ENCODE measurements around the gene HIBADH.
A peak's percentile ranks its signal among the peaks of the same experiment; 100 is the strongest.
"Not testable (repeated sequence)": the region's sequence is repeated elsewhere in the genome, so short reads cannot be mapped to it uniquely, and the experiment has no call there.

The HIBADH gene

DNA sequence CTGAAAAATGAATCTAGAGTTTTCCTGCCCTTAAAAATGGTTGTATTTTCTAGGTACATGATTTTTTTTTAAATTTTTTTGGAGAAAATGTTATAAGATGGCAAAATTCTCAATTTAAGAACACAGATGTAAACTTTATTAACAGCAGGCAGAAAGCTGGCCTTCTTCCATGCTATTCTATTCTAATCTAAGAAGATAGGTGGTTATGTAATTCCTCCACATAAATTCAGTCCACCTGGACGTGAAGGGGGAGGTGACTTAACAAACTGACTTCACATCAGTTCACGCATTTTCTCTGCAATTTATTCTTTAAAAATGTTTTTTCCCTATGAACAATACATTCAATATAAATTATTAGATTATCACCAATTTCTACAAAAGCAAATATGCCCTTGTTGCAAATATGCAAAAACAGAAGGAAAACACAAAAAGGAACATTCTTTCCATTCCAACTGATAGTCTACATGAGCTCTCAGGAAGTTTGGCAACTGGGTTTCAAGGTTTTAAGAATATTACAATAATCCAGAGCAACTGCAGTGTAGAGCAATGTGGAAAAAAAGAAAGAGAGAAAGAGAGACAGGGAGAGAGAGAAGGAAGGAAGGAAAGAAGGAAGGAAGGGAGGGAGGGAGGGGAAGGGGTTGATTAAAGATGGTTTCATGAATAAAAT, 76.8 kb downstream of the HIBADH start:
- no peak for DNase-seq (ENCODE audit: low spot score)
- TF ChIP-seq, protein P1, sequence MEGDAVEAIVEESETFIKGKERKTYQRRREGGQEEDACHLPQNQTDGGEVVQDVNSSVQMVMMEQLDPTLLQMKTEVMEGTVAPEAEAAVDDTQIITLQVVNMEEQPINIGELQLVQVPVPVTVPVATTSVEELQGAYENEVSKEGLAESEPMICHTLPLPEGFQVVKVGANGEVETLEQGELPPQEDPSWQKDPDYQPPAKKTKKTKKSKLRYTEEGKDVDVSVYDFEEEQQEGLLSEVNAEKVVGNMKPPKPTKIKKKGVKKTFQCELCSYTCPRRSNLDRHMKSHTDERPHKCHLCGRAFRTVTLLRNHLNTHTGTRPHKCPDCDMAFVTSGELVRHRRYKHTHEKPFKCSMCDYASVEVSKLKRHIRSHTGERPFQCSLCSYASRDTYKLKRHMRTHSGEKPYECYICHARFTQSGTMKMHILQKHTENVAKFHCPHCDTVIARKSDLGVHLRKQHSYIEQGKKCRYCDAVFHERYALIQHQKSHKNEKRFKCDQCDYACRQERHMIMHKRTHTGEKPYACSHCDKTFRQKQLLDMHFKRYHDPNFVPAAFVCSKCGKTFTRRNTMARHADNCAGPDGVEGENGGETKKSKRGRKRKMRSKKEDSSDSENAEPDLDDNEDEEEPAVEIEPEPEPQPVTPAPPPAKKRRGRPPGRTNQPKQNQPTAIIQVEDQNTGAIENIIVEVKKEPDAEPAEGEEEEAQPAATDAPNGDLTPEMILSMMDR (IDR thresholded peaks at IDR 0.05; ENCODE audit: extremely low read depth, missing control alignments): no peak

- TF ChIP-seq, protein P1 (IDR thresholded peaks at IDR 0.05; ENCODE audit: extremely low read depth, missing control alignments): no peak
- no peak for DNase-seq (ENCODE audit: low spot score)
Observed at GRCh38 chr7:27581906-27582305, 80.8 kb downstream of the HIBADH start.

- DNase-seq (ENCODE audit: low spot score): no peak
- TF ChIP-seq, protein P1 (IDR thresholded peaks at IDR 0.05; ENCODE audit: extremely low read depth, missing control alignments): no peak
Observed at GRCh38 chr7:27581119-27581518, 81.6 kb downstream of the HIBADH start.

DNA sequence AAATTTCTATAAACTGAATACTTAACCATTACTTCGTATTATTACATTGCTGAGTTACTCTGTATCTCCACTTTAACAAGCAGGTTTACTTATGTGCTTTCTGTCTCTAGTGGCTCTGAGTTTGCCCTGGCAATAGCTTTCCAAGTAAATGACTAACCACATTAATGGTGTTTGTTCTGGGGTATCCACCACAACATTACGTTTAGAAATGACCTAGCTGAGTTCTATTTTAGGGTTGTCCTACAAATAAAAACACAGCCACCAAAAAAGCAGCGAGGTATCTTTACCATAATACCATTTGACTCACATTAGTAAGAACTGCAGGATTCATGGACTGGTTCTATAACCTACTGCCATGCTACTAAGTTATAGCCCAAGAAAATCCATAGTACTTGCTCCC, 83.1 kb downstream of the HIBADH start:
- TF ChIP-seq, protein P1 (IDR thresholded peaks at IDR 0.05; ENCODE audit: extremely low read depth, missing control alignments): no peak
- no peak for DNase-seq (ENCODE audit: low spot score)

DNA sequence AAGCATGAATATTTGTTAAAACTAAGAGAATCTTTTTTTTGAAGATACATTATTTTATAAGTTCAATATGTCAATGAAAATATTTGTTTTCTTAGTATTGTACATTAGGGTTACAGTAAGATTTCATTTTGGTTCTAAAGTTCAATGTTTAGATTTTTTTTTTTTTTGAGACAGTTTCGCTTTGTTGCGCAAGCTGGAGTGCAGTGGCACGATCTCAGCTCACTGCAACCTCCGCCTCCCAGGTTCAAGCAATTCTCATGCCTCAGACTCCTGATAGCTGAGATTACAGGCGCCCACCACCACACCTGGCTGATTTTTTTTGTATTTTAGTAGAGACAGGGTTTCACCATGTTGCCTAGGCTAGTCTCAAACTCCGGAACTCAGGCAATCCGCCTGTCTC, 84.5 kb downstream of the HIBADH start:
- DNase-seq (ENCODE audit: low spot score): not testable (repeated sequence)

- TF ChIP-seq, protein P1 (IDR thresholded peaks at IDR 0.05; ENCODE audit: extremely low read depth, missing control alignments): no peak
- DNase-seq (ENCODE audit: low spot score): peak; percentile 41
Observed at GRCh38 chr7:27576360-27576944, 86.2 kb downstream of the HIBADH start.

DNA sequence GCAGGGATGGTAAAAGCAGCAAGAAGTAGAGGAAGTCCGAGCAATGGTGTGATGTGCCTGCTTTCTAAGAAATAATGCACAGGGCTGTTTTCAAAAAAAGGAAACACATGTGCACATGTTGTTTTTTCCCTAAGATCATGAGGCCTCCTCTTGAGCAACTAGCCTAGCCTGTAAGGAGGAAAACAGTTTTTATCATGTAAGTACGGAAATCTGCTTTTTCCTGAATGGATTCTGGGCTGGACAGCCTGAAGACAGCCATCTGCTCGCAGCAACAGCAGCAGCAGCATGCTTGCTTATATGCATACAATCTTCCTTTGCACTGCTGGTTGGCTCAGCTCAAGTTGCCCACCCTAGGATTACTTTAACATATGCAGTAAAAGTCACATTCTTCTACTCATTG, 87.1 kb downstream of the HIBADH start:
- TF ChIP-seq, protein P1 (IDR thresholded peaks at IDR 0.05; ENCODE audit: extremely low read depth, missing control alignments): no peak

GRCh38 chr7:27569106-27569505, 93.6 kb downstream of the HIBADH start:
- TF ChIP-seq, protein P1 (IDR thresholded peaks at IDR 0.05; ENCODE audit: extremely low read depth, missing control alignments): no peak
- no peak for DNase-seq (ENCODE audit: low spot score)

More for the DNA sequence above, 87.1 kb downstream of the HIBADH start:
- DNase-seq (ENCODE audit: low spot score): no peak
